Fibroblast of villous mesenchyme (primary cell): ENCODE results near the gene TMEM121. TPM values are rescaled to one million over a fixed set of nuclear protein-coding genes. Genes with fewer than 3 reads are reported as not detected.

ENCODE experiments used
- DNase-seq: peaks from one replicate; pipeline ENCODE4 v3.0.0-alpha.2; 2010; ENCODE audit warnings: low read depth
- H3K4me3 ChIP-seq: 2 replicates; pipeline ENCODE4 v1.5.1; 2011; ENCODE audit warnings: low read depth, mild to moderate bottlenecking, low read length
- total RNA-seq: library from RNA; depleted of rRNA; stranded (reverse); fragments of >200 nt; gene quantifications from 2 replicates; pipeline ENCODE4 v1.2.3, GENCODE V29; 2012
- TF ChIP-seq, protein P1 (sequence below): IDR thresholded peaks from 2 replicates; pipeline ENCODE4 v1.5.1; 2012; ENCODE audit warnings: low read depth, mild to moderate bottlenecking, low read length; ENCODE audit not compliant: insufficient read depth

TMEM121 gene
- total RNA-seq, 1 donor: 5.2 TPM

DNA sequence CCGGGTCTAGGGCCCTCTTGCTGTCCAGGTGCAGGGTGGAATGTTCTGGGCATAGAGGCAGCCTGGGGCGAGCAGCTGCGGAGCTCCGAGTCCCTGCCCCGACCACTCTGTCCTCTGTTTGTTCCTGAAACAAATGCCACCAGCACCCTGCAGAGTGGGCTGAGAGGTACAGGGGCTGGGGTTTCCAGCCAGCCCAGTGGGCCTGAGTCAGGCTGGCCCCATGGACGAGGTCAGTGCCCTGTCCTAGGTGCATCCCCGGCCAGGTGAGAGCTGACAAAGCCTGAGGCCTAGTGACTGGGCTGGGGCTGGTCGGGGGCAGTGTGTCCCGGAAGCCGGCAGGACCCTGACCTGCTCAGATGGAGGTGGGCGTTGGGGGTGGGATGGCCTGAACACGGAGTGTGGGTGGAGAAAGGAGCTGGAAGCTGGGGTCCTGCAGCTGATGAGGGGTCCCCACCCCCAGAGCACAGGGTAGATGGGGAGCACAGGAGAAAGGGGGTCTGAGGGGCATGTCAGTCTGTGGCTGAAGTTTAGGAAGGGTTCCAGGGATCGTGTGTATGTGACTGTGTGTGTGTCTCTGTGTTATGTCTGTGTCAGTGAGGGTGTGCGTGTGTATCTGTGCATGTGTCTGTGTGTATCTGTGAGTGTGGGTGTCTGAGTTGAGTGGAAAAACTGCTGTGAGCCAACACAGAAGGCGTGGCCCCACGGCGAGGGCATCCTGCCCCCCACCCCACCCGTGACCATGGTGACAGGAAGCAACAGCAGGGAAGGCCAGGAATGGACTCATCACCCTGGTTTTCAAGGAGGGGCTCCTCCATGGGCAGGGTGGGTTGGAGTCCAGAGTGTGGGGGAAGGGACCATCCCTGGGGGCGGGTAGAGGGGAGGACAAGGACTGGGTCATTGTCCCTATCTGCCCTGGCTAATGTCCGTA is 42.0 kb upstream of the TMEM121 start:
- no peak for DNase-seq
- no peak overlapping the region for H3K4me3 ChIP-seq
- TF ChIP-seq, protein P1, sequence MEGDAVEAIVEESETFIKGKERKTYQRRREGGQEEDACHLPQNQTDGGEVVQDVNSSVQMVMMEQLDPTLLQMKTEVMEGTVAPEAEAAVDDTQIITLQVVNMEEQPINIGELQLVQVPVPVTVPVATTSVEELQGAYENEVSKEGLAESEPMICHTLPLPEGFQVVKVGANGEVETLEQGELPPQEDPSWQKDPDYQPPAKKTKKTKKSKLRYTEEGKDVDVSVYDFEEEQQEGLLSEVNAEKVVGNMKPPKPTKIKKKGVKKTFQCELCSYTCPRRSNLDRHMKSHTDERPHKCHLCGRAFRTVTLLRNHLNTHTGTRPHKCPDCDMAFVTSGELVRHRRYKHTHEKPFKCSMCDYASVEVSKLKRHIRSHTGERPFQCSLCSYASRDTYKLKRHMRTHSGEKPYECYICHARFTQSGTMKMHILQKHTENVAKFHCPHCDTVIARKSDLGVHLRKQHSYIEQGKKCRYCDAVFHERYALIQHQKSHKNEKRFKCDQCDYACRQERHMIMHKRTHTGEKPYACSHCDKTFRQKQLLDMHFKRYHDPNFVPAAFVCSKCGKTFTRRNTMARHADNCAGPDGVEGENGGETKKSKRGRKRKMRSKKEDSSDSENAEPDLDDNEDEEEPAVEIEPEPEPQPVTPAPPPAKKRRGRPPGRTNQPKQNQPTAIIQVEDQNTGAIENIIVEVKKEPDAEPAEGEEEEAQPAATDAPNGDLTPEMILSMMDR: no peak

DNA sequence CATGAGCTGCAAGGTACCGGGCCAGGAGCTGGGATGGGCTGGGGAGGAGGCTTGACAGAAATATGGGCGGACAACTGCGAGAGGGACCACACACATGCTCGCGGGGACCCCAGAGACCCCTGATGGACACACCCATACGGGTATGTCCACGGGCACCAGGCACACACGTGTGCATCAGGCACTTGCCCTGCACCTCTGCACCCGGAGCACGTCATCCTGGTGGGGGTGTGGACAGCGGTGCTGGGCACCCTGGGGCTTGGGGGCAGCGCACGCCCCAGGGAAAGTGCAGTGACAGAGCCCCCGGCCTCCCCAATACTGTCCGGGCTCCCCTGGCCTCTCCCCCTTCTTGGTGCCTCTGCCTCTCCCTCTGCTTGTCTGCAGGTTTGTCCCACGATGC is 41.4 kb upstream of the TMEM121 start:
- TF ChIP-seq, protein P1: no peak
- H3K4me3 ChIP-seq: no peak overlapping the region
- no peak for DNase-seq

DNA sequence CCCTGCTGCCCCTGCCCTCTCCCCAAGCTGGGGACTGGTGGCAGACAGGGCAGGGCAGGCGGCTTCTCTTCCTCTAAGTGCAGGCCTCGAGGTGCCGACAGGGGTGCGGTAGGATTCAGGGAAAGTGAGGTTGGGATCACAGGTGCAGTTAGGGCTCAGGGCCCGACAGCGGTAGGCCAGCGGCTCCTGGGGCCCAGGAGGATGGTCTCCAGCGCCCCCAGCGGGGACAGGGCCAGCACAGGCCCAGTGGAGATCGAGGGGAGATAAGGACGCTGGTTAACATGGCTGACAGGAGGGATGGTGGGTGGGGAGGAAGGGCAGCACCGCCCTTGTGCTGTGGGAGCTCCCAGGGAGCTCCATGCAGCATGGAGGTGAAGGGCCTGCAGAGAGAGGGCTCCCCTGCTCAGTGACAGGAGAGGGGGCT is 40.6 kb upstream of the TMEM121 start:
- no peak for DNase-seq
- no peak overlapping the region for H3K4me3 ChIP-seq
- TF ChIP-seq, protein P1: peak; percentile 19

DNA sequence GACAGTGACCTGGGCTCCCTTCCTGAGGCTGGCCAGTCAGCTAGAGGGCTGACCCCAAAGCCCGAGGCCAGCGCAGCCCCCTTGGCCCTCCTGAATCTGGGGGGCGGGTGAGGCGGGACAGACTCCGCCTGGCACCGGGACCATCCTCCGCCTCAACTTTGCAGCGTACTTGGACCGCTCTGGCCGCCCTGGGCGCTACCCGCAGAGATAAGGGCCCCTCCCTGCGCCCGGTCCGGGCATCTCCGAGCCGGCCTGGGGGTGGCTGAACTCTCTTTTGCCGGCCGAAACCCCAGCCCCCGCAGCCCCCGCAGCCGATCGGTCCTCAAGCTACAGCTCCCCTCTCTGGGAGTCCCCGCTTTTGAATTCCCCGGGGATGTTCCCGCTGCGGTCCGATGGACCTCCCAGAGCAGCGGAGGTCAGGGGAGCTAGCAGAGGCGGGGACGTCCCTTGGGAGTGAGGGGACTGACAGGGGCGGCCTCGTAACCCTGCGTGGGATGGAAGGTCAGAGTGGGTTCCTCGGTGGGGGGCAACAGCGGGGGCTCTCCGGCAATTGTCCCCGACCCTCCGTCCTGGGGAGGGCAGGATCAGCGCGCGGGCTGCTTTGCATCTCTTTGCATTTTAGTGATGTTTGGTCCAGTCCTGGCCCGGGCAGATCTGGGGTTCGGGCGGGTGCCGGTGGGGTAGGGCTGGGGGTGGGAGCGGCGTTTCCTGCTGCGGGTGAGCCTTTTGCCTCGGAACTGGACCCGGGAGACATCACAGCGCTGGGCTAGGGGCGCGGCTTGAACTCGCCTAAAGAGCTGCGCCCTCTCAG is 40.0 kb upstream of the TMEM121 start, which contains the start of gene CRIP1:
Gene CRIP1, plus strand, starts transcription at position 724 of the 811 bp plus-strand sequence. CDS start 374 bp downstream, outside the sequence.
- DNase-seq: no peak
- H3K4me3 ChIP-seq: peak within 1 kb of the TSS; percentile 37
- TF ChIP-seq, protein P1: no peak

DNA sequence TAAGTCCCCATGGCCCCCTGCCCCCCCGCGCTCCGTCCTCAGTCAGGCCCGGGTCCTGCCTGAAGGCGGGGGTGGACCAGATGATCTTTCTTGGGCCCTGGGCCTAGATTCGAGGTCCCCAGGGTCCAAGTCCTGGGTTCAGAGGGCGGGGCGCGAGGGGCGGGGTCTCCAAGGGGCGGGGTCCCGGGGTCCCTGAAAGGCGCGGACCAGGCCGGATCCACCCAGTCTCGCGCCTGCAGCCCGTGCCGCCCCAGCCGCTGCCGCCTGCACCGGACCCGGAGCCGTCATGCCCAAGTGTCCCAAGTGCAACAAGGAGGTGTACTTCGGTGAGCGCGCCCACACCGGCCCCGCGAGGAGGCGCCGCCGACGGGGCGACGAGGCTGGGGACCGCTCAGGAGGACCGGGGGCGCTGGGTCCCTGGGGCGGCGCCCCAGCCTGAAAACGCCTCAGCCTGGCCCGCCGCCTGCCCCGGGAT is 39.4 kb upstream of the TMEM121 start:
- DNase-seq: no peak
- TF ChIP-seq, protein P1: no peak
- peak overlapping the region; percentile 37 for H3K4me3 ChIP-seq

DNA sequence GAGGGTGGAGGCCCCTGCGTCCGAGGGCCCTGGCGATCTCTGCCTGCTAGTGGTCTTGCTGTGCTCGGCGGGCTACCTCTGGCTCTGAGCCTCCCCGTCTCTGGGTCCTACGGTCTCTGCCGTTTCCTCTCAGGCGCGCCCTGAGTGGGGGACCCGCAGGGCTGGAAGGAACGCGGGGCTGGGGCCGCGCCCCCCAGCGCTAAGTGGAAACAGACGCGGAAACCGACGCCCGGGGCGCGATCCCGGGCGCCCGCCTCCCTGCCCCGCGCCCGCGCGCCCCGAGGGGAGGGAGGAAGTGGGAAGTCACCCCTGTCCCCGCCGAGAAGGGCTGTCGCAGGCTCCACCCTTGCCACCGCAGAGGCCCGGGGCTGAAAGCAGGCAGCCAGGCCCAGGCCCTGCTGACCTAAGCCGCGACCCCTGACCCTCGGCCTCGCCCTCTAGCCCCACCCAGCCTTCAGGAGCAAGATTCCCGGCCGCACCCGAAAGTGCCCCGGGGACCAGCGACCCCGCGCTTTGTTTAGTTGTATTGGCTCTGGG is 38.9 kb upstream of the TMEM121 start:
- TF ChIP-seq, protein P1: no peak
- H3K4me3 ChIP-seq: peak overlapping the region; percentile 37
- DNase-seq: no peak
